ENCODE data around the gene RNASEH2A.

Gene RNASEH2A

DNA sequence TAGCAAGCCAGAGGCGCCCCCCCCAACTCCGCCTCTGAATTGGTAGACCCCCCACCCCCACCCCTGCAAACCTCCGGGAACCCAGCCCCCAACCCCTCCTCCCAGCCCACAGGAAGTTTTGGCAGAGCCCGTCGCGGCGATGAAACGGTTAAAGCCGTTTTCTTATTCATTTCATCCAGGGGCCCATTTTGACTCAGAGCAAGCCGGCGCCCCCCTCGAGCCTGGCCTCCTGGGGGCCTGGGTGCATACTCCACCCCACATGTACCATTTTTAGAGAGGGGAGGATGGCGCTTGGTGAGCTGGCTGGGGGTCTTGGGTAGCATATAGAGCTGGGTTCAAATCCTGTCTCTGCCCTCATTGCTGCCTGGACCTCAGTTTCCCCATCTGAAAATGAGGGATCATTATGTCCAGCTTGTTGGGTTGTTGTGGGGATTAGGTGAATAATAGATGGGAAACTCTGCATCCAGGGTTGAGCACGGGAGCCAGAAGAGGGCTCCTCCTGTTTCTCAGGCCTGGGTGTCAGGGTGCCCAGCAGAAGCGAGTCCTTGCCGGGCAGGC, 23.0 kb upstream of the RNASEH2A start:
- no peak for DNase-seq (ENCODE audit: low read depth)

- DNase-seq (ENCODE audit: low read depth) = no peak
These were observed 22.5 kb upstream of the RNASEH2A start for GRCh38 chr19:12783849-12784393.

DNA sequence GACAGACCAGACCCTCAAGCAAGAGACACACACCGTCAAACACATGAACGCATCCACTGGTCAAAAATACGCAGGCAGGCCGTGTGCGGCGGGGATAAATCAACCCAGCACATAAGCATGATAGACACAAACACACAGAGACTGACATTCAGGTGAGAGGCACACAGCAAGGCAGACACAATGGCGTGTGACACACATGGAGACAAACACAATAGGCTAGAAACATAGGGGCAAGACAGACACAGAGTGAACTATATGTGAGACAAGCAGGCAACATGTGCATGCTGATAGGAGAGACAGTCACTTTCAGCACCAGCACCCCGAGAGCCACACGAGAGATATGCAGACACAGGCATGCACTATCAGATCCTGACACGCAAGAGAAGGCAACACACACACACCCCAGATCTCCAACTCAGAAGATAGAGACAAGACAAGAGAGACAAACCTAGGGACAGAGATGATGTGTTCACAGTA, 22.0 kb upstream of the RNASEH2A start:
- no peak for DNase-seq (ENCODE audit: low read depth)

DNA sequence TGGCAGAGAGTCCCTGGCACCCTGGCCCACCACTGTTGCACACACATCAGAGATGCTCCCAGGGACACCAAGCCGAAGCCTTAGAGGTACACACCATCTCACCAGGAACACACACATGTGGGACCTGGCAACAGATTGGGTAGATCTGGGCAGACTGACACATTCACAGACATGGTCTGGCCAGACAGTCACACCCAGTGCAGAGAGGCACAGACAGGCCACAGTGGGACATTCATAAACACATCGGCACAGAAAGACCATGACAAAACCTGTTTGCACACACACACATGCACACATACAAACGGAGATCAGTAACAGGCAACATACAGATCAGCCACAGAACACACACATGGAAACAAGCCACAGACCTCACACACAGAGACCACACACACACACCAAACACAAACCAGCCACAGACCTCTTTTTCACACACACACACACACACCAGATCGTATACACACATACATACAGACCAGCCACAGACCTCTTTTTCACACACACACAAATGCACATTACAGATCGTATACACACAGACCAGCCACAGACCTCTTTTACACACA, 21.4 kb upstream of the RNASEH2A start:
- DNase-seq (ENCODE audit: low read depth) = no peak

DNA sequence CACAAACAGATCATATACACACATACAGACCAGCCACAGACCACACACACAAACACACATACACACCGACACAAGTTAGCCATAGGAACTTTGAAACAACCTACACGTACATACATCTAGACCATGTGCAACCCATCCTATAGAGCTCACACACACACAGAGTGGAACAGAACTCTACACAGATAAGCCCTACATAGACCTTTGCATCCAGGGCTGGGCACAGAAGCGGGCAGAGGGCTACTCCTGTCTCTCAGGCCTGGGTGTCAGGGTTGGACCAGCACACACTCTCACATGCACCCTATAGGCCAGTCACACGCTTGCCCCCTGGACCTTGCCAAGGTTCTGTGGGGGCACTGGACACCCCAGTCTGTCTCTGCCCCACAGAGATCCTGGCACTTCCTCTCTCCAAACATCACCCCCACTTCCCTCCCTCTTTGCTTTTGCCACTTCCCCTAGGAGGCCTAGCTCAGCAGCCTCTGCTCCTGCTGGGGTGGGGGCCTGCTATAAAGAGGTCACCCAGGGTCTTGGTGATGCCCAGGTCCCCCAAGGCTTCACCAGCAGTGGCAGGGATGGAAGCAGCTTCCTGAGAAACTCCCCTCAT, 20.9 kb upstream of the RNASEH2A start:
- no peak for DNase-seq (ENCODE audit: low read depth)

- no peak for DNase-seq (ENCODE audit: low read depth)
These were observed 20.1 kb upstream of the RNASEH2A start for GRCh38 chr19:12786141-12786870.

- no peak for DNase-seq (ENCODE audit: low read depth)
These were observed 19.4 kb upstream of the RNASEH2A start for GRCh38 chr19:12786952-12787351.

DNA sequence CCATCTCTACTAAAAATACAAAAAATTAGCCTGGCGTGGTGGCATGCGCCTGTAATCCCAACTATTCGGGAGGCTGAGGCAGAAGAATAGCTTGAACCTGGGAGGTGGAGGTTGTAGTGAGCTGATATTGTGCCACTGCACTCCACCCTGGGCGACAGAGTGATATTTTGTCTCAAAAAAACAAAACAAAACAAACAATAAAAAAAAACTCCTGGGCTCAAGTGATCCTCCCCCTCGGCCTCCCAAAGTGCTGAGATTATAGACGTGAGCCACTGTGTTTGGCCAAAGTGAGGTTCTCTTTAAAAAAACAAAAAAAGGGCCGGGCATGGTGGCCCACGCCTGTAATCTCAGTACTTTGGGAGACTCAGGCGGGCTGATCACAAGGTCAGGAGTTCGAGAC, 18.9 kb upstream of the RNASEH2A start:
- no peak for DNase-seq (ENCODE audit: low read depth)

DNA sequence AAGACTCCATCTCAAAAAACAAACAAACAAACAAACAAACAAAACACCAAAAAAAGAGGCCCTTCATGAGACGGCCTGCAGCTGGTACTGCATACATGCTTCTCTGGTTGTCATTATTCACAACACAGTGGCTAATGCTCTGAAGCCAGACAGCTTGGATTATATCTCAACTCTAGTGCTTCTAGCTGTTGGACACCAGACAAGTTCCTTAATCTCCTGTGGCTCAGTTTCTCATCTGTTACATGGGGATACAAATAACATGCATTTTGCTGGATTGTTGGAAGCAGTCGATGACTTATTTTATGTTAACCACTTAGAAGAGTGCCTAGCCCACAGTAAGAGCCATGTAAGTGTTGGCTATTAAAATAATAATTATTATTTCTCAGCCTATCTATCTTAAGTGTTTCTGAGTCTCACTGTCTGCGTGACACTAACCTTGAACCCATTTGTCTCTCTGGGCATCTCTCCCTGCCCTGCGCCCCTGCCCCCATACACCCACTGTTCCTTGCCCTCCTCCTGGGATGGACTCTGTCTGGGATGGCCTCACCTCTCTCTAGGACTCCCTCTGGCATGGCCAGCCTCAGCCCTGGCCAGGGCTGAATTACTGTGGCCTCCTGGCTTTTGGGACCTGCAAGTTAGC, 18.2 kb upstream of the RNASEH2A start:
- no peak for DNase-seq (ENCODE audit: low read depth)

DNA sequence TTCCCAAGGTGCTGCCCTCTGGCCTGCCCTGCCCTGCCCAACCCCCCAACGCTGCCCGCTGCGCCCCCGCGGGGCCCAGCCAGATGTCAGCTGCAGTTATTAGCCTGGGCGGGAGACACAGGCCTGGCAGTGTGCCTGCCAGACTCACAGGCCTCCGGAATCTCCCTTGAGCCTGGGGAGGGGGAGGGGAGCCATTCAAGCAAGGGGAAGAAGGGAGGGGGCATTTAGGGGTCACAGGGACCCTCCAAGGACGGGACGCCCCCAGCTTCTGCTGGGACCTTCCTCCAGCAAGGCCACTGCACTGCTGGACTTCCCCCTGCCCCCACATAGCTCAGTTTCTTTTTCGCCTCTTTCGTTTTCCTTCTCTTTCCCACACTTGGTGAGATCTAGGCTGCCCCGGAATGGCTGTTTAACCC, 17.7 kb upstream of the RNASEH2A start:
- no peak for DNase-seq (ENCODE audit: low read depth)

DNA sequence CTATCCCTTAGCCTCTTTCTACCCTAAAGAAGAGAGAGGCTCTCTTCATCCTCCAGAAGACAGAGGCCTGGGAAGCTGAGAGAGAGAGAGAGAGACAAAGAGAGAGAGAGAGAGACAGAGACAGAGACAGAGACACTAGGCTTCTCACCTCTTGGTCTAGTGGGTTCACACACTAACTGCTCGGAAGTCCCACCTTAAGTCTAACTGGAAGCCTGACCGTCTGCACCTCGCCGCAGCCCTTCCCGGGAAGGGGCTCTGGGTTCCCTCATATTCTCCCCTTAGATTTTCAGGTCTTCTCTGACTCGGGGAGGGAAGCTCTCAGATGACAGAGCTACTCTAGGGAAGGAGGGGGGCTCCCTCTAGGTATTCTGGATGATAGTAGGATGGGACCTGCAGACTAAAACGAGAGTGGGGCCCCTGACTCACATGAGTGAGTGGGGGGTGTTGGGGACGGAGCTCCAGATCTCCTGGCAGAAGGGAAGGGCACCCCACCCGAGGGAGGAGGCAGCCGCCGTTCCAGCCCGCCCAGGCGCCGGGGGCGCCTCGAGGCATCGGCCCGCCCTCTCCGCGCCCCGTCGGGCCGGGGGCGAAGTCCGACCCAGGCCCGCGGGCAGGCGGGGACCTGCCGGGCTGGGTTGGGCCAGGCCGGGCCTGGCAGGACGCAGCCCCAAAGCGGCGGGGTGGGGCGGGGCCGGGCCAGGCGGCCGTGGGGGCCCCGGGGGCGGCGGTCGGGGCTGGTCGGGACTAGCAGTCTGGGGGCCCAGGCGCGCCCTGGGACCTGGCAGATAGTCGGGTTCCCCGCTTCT, 17.1 kb upstream of the RNASEH2A start:
- no peak for DNase-seq (ENCODE audit: low read depth)

DNA sequence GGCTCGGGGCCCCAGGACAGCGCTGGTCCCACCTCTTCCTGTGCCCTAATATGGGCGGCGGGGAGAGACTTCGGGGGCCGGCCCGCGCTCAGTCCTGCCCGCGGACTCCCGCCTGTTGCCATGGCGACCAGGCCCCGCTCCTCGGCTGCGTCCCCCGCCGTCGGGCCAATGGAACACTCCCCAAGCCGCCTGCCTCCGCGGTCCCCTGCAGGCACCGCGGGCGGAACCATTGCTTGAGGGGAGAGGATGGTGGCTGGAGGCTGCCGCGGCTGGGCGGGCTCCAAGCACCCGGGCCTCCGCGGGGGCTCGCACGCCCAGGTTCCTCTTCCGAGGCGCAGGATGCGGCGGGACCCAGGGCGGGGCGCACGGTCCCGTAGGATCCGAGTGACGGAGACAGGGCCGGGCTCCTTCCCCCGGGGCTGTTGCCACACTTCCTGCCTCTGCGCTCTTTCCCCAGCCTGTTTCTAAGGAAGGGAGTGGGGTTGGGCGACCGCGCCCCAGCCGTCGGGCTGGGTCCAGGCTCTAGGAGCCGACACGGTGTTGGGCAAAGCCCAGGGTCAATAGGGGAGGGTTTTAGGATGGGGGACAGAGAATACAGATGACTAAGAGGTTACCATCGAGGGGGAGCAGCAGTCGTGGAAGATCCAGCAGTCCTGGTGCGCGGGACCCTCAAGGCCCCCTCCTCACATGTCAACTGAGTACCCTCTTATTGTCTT, 16.3 kb upstream of the RNASEH2A start:
- peak; percentile 84 for DNase-seq (ENCODE audit: low read depth)

DNA sequence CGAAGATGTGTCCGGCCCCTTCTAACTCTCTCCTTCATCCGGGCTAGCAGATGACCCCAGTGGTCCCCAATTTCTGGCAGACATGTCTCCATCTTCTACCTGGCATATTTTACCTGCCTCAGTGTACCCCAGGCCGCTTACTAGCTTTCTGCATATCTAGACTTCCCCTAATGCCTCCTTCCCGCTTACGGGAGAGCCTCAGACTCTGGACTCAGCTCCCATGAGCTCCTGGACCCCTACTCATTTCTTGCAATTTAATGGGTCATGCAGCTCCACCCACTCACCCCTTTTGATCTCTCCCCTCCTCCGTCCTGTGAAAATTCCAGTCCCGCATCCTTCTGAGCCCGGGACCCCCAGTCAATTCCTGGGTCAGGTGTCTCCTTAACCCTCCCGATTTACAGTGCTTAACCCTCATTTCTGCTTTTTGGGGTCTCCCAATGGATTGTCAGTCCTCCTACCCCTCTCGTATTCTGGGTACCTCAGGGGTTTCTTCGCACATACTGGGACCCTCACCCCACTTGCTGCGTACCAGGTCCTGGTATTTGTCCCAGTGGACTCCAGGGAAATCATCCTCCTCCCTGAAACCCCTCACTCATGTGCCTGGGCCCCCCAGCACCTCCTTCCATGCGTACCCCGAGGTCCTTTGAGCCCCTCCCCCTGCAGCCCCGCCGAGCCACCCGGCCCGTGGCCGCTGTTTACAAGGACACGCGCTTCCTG, 15.6 kb upstream of the RNASEH2A start:
- DNase-seq (ENCODE audit: low read depth) = no peak

- DNase-seq (ENCODE audit: low read depth) = peak; percentile 89
These were observed 14.9 kb upstream of the RNASEH2A start, which contains the start of gene JUNB for GRCh38 chr19:12791345-12792050. JUNB (plus strand) TSS chr19:12791486; CDS start chr19:12791772, 286 bp downstream.

DNA sequence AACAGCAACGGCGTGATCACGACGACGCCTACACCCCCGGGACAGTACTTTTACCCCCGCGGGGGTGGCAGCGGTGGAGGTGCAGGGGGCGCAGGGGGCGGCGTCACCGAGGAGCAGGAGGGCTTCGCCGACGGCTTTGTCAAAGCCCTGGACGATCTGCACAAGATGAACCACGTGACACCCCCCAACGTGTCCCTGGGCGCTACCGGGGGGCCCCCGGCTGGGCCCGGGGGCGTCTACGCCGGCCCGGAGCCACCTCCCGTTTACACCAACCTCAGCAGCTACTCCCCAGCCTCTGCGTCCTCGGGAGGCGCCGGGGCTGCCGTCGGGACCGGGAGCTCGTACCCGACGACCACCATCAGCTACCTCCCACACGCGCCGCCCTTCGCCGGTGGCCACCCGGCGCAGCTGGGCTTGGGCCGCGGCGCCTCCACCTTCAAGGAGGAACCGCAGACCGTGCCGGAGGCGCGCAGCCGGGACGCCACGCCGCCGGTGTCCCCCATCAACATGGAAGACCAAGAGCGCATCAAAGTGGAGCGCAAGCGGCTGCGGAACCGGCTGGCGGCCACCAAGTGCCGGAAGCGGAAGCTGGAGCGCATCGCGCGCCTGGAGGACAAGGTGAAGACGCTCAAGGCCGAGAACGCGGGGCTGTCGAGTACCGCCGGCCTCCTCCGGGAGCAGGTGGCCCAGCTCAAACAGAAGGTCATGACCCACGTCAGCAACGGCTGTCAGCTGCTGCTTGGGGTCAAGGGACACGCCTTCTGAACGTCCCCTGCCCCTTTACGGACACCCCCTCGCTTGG, 14.1 kb upstream of the RNASEH2A start:
- DNase-seq (ENCODE audit: low read depth) = no peak

DNA sequence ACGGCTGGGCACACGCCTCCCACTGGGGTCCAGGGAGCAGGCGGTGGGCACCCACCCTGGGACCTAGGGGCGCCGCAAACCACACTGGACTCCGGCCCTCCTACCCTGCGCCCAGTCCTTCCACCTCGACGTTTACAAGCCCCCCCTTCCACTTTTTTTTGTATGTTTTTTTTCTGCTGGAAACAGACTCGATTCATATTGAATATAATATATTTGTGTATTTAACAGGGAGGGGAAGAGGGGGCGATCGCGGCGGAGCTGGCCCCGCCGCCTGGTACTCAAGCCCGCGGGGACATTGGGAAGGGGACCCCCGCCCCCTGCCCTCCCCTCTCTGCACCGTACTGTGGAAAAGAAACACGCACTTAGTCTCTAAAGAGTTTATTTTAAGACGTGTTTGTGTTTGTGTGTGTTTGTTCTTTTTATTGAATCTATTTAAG, 13.5 kb upstream of the RNASEH2A start:
- DNase-seq (ENCODE audit: low read depth) = no peak

DNA sequence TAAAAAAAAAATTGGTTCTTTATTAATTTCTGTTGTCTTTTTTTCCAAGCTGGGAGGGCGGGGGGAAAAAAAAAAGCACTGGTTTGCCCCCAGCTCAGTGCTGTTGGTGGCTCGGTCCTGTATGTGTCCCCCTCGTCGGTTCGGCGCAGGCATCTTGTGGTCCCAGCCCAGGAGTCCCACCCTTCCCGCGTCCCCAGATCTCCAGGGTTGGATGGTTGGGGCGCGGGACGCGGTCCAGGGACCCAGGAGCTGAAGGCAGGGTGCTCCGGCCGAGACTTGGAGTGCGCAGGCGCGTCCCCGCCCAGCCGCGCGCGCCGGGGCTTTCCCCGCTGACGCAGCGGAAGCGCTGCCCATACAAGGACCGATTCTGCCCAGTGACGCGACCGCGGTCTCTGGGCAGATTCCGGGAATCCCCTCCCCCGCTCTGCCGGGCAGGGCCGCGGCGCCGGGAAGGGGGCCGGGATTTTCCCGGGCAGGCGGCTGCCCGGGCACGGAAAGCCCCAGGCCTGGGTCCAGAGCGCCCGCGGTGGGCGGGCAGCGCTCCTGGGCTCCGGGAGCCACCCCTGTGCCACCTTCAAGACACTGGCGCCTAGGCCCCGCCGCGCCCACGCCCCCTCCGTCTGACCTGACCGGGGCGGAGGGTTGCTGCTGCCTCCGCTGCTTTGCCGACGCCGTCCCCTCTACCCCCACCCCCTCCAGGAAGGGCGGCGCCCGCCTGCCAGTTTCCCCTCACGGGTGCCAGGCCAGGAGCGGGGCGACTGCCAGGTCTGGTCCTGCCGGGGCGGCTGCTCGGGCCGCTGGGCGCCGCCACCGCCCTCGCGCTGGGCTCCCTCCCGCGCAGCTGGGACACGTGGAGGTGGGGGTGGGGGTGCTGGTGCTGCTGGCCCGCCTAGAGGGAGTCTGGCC, 12.8 kb upstream of the RNASEH2A start:
- DNase-seq (ENCODE audit: low read depth) = peak; percentile 92
